ENCODE data around the gene DDIT4L.
"Not testable (repeated sequence)": the region's sequence is repeated elsewhere in the genome, so short reads cannot be mapped to it uniquely, and the experiment has no call there.

The DDIT4L gene

GRCh38 chr4:100198061-100198460 is 7.8 kb upstream of the DDIT4L start:
- DNase-seq (ENCODE audit: low read depth) = no peak
- H3K4me3 ChIP-seq (ENCODE audit: low read depth, low read length) = no peak overlapping the region
- no peak for TF ChIP-seq CTCF (IDR thresholded peaks at IDR 0.05; ENCODE audit: insufficient read depth, low read depth, low read length, missing control alignments)

GRCh38 chr4:100196388-100197071 is 6.3 kb upstream of the DDIT4L start:
- not testable (repeated sequence) for DNase-seq (ENCODE audit: low read depth); H3K4me3 ChIP-seq (ENCODE audit: low read depth, low read length)

DNA sequence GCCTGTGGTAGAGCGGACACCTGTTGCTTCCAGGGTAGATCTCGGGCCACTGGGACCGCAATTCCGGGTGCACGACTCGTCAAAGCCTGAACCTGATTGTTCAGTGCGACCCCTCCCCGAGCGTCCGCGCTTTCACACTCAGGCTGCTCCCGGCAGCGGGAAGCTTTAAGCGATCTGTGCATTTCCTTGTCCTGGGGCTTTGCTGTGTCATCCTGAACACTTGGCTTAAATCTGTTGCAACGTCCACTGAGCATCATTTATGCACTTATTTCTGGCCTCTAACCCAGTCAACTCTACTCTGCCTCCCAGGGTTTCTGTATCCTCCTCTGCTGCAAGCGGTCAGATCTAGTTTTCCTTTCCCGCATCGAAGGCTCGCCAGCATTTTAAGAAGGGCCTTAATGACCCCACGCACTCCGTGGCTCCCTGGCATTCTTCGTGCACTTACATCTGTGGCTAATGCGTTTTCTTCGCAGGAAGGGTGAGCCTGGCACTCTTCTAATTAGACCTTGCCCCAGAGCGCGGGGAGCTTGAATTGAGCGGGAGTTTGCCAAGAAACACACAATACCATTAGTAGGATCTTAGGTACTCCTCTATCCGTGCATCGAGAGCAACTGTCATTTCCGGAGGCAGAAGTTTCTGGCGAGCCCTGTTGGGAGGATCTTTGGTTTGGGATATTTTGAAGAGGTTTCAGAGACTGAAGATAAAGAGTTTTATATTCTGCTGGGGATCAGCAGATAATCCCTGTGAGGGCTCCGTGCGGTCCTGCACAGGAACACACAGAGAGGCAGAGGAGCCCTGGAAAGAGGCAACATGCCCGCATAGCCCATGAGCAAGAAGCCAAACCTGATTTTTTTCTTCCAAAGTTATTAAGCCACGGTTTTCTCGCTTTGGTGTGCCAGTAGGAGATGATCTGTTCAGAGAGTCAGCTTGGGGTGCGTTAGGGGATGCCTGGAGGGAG is 654 bp upstream of the DDIT4L start:
- TF ChIP-seq CTCF (IDR thresholded peaks at IDR 0.05; ENCODE audit: insufficient read depth, low read depth, low read length, missing control alignments) = no peak
- DNase-seq (ENCODE audit: low read depth) = no peak
- H3K4me3 ChIP-seq (ENCODE audit: low read depth, low read length) = peak overlapping the region; percentile 40

- DNase-seq (ENCODE audit: low read depth) = no peak
- no peak for TF ChIP-seq CTCF (IDR thresholded peaks at IDR 0.05; ENCODE audit: insufficient read depth, low read depth, low read length, missing control alignments)
- H3K4me3 ChIP-seq (ENCODE audit: low read depth, low read length) = no peak overlapping the region
Measured at GRCh38 chr4:100188829-100189228, 1.4 kb downstream of the DDIT4L start.

DNA sequence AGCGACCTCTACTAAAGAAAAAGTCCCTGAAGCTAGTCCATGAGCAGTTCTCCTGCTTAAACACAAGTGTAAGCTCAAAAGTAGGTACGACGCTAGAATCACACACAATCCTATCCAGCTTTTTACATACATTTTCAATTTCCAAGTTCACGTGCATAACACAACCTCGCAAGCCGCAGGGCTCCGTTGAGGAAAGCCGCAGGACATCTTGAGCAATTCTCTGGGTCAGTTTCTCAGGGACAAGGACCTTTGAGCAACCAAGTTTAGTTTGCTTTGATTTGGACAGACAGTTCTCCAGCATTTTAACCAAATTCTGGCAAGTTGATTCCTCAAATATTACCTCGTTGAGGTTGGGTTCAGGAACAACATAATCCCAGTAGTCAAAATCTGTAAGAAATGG is 2.5 kb downstream of the DDIT4L start:
- TF ChIP-seq CTCF (IDR thresholded peaks at IDR 0.05; ENCODE audit: insufficient read depth, low read depth, low read length, missing control alignments) = no peak
- DNase-seq (ENCODE audit: low read depth) = no peak
- no peak overlapping the region for H3K4me3 ChIP-seq (ENCODE audit: low read depth, low read length)

DNA sequence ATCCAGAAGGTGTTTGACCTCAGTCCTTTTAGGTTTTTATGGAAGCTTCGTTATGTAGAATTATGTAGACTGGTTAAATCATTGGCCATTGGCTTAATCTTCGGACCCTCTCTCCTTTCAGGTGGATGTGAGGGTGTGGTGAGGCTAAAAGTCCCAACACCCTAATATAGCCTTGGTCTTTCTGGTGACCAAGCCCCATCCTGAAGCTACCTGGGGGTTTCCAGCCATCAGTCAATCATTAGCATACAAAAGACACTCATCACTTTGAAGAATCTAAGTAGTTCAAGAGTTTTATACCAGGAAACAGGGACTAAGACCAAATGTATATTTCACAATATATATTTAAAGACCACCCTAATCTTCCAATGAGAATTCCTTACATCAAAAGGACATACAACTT is 5.5 kb downstream of the DDIT4L start:
- TF ChIP-seq CTCF (IDR thresholded peaks at IDR 0.05; ENCODE audit: insufficient read depth, low read depth, low read length, missing control alignments) = no peak
- DNase-seq (ENCODE audit: low read depth) = no peak
- H3K4me3 ChIP-seq (ENCODE audit: low read depth, low read length) = no peak overlapping the region

- H3K4me3 ChIP-seq (ENCODE audit: low read depth, low read length) = no peak overlapping the region
- no peak for DNase-seq (ENCODE audit: low read depth)
- TF ChIP-seq CTCF (IDR thresholded peaks at IDR 0.05; ENCODE audit: insufficient read depth, low read depth, low read length, missing control alignments) = no peak
Measured at GRCh38 chr4:100177855-100178254, 12.4 kb downstream of the DDIT4L start.
